ENCODE data around the gene KRTAP19-6. TPM values are rescaled to one million over a fixed set of nuclear protein-coding genes. Genes with fewer than 3 reads are reported as not detected.

KRTAP19-6 gene
- not detected in 2 replicates for total RNA-seq
- not detected in 2 replicates for polyA plus RNA-seq

- Histone ChIP-seq H3K27me3 (no peaks in the 10 kb centered on the region), H3K27ac (no peak within 1 kb of the TSS), H3K36me3 (no peaks in the 10 kb centered on the region)
These were observed at the start of gene KRTAP19-6 for GRCh38 chr21:30541764-30542163. TSS of gene KRTAP19-6 (minus strand) at chr21:30541864. CDS start at chr21:30541833, 31 bp downstream.

GRCh38 chr21:30590297-30590696 lies 48.6 kb upstream of the KRTAP19-6 start, which contains the start of gene KRTAP22-2:
TSS of gene KRTAP22-2 (minus strand) at chr21:30590397.
- H3K4me1 ChIP-seq (ENCODE audit: low read depth): no peaks in the 10 kb centered on the region
- no peaks in the 10 kb centered on the region for H3K36me3 ChIP-seq
- no peaks in the 10 kb centered on the region for H3K27me3 ChIP-seq
- DNase-seq (ENCODE audit: low read depth in 1 of 2, low spot score in 1 of 2): no peak
- no peaks in the 10 kb centered on the region for H3K9me3 ChIP-seq (ENCODE audit: low read depth)
- no peak within 1 kb of the TSS for H3K4me3 ChIP-seq
- no peak within 1 kb of the TSS for H3K27ac ChIP-seq
- TF ChIP-seq CTCF (IDR thresholded peaks at IDR 0.05; ENCODE audit: low read depth, low read length): no peak

More at GRCh38 chr21:30541764-30542163, at the start of gene KRTAP19-6:
- H3K4me3 ChIP-seq: no peak within 1 kb of the TSS
- no peak for DNase-seq (ENCODE audit: low read depth in 1 of 2, low spot score in 1 of 2)
- H3K9me3 ChIP-seq (ENCODE audit: low read depth): no peaks in the 10 kb centered on the region
- no peak for TF ChIP-seq CTCF (IDR thresholded peaks at IDR 0.05; ENCODE audit: low read depth, low read length)
- H3K4me1 ChIP-seq (ENCODE audit: low read depth): no peaks in the 10 kb centered on the region

- Histone ChIP-seq H3K27me3 (no peaks in the 10 kb centered on the region), H3K27ac (no peak overlapping the region), H3K9me3 (ENCODE audit: low read depth) (no peaks in the 10 kb centered on the region), H3K4me3 (no peak overlapping the region), H3K36me3 (no peaks in the 10 kb centered on the region), H3K4me1 (ENCODE audit: low read depth) (no peaks in the 10 kb centered on the region)
- TF ChIP-seq CTCF (IDR thresholded peaks at IDR 0.05; ENCODE audit: low read depth, low read length): no peak
- no peak for DNase-seq (ENCODE audit: low read depth in 1 of 2, low spot score in 1 of 2)
These were observed 41.2 kb upstream of the KRTAP19-6 start for GRCh38 chr21:30582870-30583269.

- no peak for TF ChIP-seq CTCF (IDR thresholded peaks at IDR 0.05; ENCODE audit: low read depth, low read length)
- Histone ChIP-seq H3K27ac (no peak overlapping the region), H3K4me1 (ENCODE audit: low read depth) (no peaks in the 10 kb centered on the region), H3K4me3 (no peak overlapping the region), H3K36me3 (no peaks in the 10 kb centered on the region), H3K9me3 (ENCODE audit: low read depth) (no peaks in the 10 kb centered on the region), H3K27me3 (no peaks in the 10 kb centered on the region)
- no peak for DNase-seq (ENCODE audit: low read depth in 1 of 2, low spot score in 1 of 2)
These were observed 38.5 kb upstream of the KRTAP19-6 start for GRCh38 chr21:30580132-30580531.

GRCh38 chr21:30579346-30579745 lies 37.7 kb upstream of the KRTAP19-6 start:
- no peak for TF ChIP-seq CTCF (IDR thresholded peaks at IDR 0.05; ENCODE audit: low read depth, low read length)
- no peaks in the 10 kb centered on the region for H3K27me3 ChIP-seq
- no peak overlapping the region for H3K4me3 ChIP-seq
- no peaks in the 10 kb centered on the region for H3K9me3 ChIP-seq (ENCODE audit: low read depth)
- DNase-seq (ENCODE audit: low read depth in 1 of 2, low spot score in 1 of 2): no peak
- H3K27ac ChIP-seq: no peak overlapping the region
- no peaks in the 10 kb centered on the region for H3K36me3 ChIP-seq
- no peaks in the 10 kb centered on the region for H3K4me1 ChIP-seq (ENCODE audit: low read depth)

- H3K4me3 ChIP-seq: no peak overlapping the region
- H3K9me3 ChIP-seq (ENCODE audit: low read depth): no peaks in the 10 kb centered on the region
- DNase-seq (ENCODE audit: low read depth in 1 of 2, low spot score in 1 of 2): no peak
- H3K36me3 ChIP-seq: no peaks in the 10 kb centered on the region
- no peaks in the 10 kb centered on the region for H3K4me1 ChIP-seq (ENCODE audit: low read depth)
- H3K27ac ChIP-seq: no peak overlapping the region
- H3K27me3 ChIP-seq: no peaks in the 10 kb centered on the region
- no peak for TF ChIP-seq CTCF (IDR thresholded peaks at IDR 0.05; ENCODE audit: low read depth, low read length)
These were observed 36.1 kb upstream of the KRTAP19-6 start for GRCh38 chr21:30577766-30578165.
